ENCODE measurements around the gene PPP2R3A. TPM values are rescaled to one million over a fixed set of nuclear protein-coding genes. Genes with fewer than 3 reads are reported as not detected.

PPP2R3A gene
- total and polyA plus RNA-seq, 9 of the 15 experiments (the other 6 are each of a cell fraction or from before 2014, with no cell fraction given), result 0.10 to 0.50 (median 0.24) TPM

- TF ChIP-seq NR0B1 (IDR thresholded peaks at IDR 0.05; ENCODE audit: partially characterized antibody) (no peak), ZNF780A (CRISPR knock-in tag; IDR thresholded peaks at IDR 0.05) (no peak), ZNF184 (CRISPR knock-in tag; IDR thresholded peaks at IDR 0.05) (no peak), POLR3G (IDR thresholded peaks at IDR 0.05; ENCODE audit: extremely low read depth, insufficient read length, insufficient replicate concordance) (no peak), KDM1A (IDR thresholded peaks at IDR 0.05) (peak; percentile 45 to 79; a peak in 3 of 4 replicates), CREM (IDR thresholded peaks at IDR 0.05; ENCODE audit: low read depth) (peak; percentile 27; the same call in 1 of the 2 replicates), ZNF398 (CRISPR knock-in tag; IDR thresholded peaks at IDR 0.05) (no peak), POLR2A (conservative IDR thresholded peaks at IDR 0.05) (no peak), CXXC5 (CRISPR knock-in tag; IDR thresholded peaks at IDR 0.05) (no peak), KHSRP (IDR thresholded peaks at IDR 0.05) (no peak), BRD4 (IDR thresholded peaks at IDR 0.05) (no peak), CBFA2T2 (conservative IDR thresholded peaks at IDR 0.05) (no peak)
Measured at GRCh38 chr3:136194409-136195257, 229.1 kb downstream of the PPP2R3A start (continued).

Measured in K562 (cell line).